Thyroid gland (tissue), 4 donors: ENCODE data around the gene SUSD5.

Source experiments
- CTCF ChIP-seq, 6 experiments: fragments of 200-600 bp in 3 of 6; fragments of 450-650 bp in 3 of 6; sonication (generic) in 3 of 6; IDR thresholded peaks; one replicate each; pipeline ENCODE4 v1.5.1; 2016 to 2019; ENCODE audit warnings: antibody characterized with exemption in 6 of 6, mild to moderate bottlenecking in 2 of 6, inconsistent platforms in 1 of 6, moderate library complexity in 1 of 6
- POLR2A ChIP-seq, 2 donors: fragments of 450-650 bp; IDR thresholded peaks; one replicate each; pipeline ENCODE4 v1.6.1; 2017; ENCODE audit warnings: antibody characterized with exemption in 2 of 2, mild to moderate bottlenecking in 2 of 2, moderate library complexity in 1 of 2

- TF ChIP-seq POLR2A (IDR thresholded peaks at IDR 0.05) (no peak), CTCF (IDR thresholded peaks at IDR 0.05) (no peak)
Measured at GRCh38 chr3:33256249-33256648, 37.6 kb upstream of the SUSD5 start.
